ENCODE results near the gene RNF8.
"Not testable (repeated sequence)": the region's sequence is repeated elsewhere in the genome, so short reads cannot be mapped to it uniquely, and the experiment has no call there.

The RNF8 gene

DNA sequence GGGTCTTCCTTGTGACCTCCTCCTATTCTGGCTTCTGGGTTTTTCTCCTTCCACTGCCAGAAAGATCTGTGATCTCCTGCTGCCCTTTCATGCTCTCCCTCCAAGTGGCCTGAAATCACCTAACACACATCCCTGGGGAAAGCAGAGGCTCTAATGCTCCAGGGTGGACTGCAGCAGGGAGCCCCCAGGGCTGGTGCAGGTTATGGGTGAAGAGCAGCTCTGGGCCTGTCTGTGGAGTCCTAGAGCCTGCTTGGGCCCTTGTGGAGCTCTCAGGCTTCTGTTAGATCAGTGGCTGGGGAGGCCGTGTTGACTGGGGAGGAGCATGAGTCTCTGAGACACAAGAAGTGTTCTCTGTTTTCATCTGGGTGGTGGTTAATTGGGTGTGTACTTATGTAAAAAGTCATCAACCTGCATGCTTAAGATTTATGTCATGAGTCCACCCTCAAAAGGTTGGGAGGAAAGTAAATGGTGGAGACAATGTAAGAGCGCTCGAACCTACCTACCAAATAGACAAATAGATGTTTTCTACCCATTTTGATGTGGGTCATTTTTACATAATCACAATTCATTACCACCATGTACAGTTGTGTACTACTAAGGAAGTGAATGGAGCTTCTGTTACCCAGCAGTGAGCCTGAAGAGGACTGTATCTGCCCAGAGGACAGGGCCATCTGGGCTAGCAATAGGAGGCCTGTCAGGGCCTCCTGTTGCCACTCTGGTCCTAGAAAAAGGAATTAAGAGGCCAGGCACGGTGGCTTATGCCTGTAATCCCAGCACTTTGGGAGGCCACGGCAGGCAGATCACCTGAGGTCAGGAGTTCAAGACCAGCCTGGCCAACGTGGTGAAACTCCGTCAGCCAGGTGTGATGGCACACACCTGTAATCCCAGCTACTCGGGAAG is 32.0 kb upstream of the RNF8 start:
- no peak for DNase-seq

DNA sequence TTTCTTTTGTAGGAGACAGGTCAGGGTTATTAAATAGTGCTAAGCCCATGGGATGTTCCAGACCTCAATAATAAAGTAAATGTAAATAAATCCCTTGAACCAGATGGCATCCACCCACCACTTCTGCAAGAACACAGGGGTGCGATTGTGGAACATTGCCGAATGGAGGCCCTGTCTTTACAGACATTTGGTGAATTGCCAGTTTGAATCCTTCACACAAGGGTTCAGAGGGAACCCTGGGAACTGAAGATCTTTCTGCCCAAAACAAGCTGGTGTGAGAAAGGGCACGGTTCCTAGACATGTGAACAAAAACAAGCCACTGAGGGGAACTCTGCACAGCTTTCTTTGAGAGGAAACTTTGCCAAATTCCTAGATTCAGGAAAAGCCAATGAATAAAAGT is 30.2 kb upstream of the RNF8 start:
- DNase-seq: peak in 10 of 56 donors; percentile 8 to 50 (median 33)

DNA sequence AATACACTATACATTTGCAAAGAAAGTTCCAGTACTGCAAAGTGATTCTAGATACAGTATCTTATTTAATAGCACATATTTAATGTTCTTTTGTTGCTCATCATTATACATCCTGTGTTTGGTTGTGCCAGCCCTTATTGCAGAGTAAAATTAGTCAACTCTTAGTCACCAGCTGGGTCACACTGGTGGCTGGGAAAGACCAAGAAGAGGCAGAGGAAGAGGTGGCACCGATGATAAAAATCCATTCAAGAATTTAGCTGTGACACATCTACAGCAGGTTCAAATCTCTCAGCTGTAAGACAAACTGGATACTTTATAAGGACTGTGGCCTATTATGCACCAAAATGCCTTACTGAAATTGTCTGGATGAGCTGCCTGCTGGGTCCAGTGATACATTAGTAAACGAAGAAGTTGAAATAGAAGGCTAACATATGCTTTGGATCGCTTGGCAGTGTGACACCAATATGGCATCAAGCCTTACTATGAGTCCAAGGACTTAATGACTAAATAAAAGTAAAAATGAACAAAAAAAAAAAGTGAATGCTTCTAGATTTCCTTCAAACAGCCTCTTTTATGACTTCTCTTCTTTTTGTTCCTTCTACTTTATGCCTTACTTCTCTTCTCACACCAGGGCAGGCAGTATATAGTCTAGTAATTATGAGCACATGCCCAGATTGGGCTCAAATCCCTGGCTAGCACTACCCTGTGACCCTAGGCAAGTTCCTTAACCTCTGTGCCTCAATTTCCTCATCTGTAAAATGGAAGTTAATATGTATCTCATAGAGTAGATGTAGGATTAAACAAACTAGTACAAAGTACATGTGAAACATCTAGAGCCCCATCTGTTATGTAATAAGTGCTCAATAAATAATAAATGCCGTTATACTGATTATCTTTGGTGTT is 29.4 kb upstream of the RNF8 start:
- DNase-seq: no peak

DNA sequence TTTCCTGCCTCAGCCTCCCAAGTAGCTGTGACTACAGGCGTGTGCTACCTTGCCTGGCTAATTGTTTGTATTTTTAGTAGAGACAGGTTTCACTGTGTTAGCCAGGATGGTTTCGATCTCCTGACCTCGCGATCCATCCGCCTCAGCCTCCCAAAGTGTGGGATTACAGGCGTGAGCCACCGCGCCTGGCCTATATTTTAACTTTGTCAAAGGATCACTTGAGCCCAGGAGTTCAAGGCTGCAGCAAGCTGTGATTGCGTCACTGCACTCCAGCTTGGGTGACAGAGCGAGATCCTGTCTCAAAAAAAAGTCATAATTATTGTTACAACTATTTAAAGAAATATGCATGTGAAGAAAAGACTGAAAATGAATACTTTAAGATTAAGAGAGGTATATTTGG is 23.4 kb upstream of the RNF8 start:
- not testable (repeated sequence) for DNase-seq

DNA sequence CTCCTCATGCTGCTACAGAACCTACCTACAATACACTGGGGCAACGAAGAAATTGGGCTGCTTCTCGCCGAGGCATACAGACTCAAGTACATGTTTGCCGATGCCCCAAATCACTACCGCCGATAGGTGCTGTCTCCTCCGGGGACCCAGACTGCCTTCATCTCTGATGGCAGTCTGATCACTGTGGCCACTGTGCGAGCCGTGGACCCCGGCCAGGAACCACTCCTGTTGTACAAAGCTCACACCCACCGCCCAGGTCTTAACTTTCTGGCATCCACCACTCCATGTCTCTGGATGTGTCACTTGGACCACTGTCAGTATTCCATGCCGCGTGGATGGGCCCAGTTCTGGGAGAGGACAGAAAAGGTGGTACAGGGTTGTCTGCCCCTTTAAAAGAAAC is 22.7 kb upstream of the RNF8 start:
- no peak for DNase-seq

DNA sequence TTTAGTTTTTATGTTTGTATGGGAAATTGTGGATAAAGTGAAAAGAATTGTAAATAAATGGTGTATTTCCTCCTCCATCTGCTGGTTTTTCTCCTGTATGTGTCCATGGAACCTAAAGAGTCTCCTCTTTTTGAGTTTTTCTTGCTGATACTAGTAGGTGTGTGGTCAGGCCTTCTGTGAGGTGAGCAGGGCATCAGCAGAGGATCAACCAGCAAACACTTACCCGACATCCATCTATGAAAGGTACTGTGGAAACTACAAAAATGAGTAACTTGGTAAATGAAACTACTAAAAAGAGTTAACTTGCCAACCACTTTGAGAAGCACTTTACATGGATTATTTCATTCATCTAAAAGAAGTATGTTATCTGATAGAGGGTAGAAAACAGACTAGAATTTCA is 20.9 kb upstream of the RNF8 start:
- DNase-seq: no peak

DNA sequence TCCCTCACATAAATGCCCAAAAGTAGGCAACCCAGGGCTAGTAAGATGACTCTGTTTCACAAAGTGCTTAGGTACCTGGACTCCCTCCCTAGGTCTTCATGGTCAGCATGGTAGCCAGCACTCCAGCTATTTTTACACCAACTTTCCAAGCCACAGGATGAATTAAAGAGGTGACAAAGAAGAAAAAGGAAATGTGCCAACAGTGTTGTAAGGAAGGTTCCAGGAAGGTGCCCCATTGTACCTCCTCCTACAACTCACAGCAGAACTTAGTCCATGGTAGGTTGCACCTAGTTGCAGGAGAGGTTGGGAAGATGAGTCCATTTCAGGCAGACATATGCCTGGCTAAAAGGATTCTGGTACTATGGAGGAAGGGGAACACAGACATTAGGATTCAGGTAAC is 19.7 kb upstream of the RNF8 start:
- DNase-seq: no peak

DNA sequence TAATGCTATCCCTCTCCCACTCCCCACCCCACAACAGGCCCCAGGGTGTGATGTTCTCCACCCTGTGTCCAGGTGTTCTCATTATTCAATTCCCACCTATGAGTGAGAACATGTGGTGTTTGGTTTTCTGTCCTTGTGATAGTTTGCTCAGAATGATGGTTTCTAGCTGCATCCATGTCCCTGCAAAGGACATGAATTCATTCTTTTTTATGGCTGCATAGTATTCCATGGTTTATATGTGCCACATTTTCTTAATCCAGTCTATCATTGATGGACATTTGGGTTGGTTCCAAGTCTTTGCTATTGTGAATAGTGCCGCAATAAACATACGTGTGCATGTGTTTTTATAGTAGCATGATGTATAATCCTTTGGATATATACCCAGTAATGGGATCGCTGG is 15.5 kb upstream of the RNF8 start:
- not testable (repeated sequence) for DNase-seq

DNA sequence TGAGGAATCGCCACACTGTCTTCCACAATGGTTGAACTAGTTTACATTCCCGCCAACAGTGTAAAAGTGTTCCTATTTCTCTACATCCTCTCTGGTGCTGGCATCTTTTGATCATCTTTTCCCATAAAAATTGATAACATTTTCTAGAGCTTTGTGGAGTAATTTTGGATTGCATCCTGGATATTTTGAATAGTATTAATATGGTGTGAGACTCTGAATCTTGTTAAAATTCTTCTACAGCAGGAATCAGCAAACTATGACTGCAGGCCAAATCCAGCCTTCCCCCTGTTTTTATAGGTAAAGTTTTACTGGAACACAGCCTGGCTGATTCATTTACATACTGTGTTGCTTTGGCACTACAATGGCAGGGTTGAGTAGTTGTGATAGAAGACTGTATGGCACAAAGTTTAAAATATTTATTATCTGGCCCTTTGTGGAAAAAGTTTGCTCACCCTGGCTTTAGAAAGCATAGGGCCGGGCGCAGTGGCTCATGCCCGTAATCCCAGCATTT is 15.0 kb upstream of the RNF8 start:
- DNase-seq: no peak

DNA sequence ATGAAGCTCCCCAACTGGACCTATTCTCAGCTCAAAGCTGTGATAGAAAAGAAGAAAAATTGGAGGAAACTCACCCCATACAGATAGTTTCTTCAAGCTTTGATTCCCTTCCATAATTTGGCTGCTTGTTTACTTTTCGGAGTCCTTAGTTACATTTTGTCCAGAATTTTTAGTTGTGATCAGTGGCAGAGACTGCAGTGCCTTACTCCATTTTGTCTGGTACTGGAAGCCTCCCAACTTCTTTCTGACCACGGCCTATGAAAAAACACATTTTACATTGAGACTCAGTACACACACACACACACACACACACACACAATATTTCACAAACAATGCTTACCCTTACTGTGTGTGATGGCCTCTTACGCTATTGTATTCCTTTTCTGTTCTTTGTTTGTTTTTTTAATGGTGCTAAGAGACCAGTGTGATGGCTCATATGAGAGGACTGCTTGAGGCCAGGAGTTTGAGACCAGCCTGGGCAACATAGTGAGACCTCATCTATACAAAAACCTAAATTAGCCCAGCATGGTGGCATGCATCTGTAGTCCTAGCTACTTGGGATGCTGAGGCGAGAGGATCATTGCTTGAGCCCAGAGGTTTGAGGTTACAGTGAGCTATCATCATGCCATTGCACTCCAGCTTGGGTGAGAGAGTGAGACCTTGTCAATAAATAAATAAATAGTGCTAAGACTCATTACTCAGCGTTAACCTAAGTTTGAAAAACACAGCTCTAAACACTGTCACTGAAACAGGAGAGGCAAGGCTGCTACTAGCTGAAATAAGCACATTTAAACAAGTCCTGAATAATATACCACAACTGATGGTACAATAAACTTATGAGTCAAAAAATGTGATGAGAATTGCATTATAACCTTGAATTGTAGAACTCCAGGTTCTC is 13.8 kb upstream of the RNF8 start:
- no peak for DNase-seq

DNA sequence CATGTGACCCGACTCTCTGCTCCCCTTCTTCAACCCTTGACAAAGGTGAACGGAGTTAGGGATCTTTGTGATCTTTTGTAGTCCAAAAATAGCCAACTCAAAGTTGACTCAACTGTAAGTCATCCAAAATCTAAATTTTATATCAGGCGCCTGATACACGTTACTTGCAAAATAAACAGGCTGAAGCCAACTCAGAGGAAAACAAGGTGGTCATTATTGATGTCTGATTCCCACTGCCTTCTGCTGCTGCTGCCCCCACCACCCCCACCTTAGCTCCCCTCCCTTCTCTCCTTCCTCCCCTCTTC is 13.2 kb upstream of the RNF8 start:
- DNase-seq: no peak

DNA sequence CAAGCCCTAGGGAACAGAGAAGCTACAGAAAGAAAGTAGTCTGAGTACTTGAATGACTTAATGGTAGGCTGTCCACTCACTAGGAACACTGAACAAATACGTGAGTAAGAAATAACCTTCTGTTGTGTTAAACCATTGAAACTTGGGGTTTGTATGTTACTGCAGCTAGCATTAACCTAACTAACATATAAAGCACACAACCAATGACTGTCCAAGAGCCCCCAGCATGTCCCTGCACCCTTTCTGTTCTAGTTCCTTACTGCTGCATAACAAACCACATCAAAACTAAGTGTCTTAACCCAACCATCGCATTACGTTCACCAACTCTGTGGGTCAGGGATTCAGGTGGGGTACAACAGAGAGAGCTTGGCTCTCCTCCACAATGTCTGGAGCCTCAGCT is 10.5 kb upstream of the RNF8 start:
- no peak for DNase-seq

DNA sequence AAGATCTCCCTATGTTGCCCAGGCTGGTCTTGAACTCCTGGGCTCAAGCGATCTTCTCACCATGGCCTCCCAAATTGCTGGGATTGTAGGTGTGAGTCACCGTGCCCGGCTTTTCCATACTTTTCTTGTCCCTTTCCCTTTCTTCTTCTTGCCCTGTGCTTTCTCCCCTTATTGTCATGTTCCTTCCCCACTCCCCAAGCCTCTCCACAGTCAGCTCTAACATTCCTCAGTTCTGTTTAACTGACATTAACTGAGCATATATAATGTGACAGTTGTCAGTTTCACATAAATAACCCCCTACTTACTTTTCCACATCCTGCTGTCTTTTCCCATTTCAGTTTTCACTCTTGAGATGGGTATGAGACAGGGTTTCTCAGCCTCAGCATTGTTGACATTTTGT is 9.5 kb upstream of the RNF8 start:
- no peak for DNase-seq

DNA sequence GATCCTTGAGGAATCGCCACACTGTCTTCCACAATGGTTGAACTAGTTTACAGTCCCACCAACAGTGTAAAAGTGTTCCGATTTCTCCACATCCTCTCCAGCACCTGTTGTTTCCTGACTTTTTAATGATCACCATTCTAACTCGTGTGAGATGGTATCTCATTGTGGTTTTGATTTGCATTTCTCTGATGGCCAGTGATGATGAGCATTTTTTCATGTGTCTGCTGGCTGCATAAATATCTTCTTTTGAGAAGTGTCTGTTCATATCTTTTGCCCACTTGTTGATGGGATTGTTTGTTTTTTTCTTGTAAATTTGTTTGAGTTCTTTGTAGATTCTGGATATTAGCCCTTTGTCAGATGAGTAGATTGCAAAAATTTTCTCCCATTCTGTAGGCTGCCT is 8.0 kb upstream of the RNF8 start:
- not testable (repeated sequence) for DNase-seq

DNA sequence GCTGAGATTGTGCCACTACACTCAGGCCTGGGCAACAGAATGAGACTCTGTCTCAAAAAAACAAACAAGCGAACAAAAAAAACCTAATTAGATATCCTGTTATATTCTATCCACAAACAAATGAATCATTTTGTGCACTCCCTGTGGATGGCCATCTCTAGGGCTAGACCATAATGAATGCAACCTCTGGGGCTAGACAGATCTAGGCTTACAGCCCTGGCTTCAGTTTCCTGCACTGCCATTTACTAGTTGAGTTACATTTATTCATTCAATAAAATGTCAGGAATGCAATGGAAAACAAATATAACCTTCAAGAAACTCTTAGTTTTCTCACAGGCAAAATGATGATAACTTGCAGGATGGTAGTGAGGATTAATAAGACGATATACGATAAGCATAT is 6.6 kb upstream of the RNF8 start:
- no peak for DNase-seq

DNA sequence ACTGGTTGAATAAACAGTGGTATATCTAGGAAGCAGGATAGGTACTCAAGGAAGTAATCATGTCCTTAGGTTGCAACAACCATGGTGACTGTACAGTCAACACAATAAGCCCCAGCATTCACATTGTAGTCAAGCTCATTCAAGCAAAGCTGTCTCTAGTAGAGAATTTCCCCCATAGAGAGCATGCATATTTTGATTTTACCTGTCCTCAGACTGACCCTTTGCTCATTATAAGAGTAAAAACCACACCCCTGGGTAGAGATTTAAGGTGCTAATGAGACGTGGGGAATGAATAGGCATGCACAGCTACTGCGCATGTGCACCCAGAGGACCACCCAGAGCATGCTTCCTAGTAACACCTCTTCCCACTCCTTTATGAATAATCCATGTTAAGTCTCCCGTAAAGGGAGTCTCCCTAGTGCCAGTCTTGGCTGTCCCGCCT is 6.1 kb upstream of the RNF8 start:
- no peak for DNase-seq

DNA sequence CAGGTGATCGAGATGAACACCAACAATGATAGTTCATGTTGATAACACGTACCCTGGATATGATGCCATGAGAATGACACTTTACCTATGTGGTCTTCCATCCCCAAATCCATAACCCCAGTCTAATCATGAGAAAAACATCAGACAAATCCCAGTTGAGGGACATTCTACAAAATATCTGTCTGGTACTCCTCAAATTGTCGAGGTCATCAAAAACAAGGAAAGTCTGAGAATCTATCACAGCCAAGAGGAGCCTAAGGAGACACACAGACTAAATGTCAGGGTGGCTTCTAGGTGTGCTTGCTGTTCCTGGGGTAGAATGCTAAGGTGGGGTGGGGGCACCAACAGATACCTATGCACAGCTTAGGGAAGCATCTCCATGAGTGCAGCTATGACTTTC is 2.8 kb upstream of the RNF8 start:
- DNase-seq: no peak

DNA sequence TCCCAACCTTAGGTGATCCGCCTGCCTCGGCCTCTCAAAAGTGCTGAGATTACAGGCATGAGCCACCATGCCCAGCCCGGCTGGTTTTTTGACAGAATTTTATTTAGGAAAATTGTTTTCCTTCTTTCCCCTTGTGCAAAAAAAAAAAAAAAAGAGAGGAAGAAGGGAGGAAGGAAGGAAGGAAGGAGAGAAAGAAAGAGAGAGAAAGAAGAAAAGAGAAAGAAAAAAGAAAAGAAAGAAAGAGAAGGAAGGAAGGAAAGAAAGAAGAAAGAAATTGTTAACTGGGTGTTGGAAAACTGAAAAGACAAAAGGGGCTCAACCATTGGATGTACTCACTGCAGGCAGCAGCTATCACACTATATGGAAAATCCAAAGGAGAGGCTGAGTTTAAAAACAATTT is 1.4 kb upstream of the RNF8 start:
- no peak for DNase-seq

DNA sequence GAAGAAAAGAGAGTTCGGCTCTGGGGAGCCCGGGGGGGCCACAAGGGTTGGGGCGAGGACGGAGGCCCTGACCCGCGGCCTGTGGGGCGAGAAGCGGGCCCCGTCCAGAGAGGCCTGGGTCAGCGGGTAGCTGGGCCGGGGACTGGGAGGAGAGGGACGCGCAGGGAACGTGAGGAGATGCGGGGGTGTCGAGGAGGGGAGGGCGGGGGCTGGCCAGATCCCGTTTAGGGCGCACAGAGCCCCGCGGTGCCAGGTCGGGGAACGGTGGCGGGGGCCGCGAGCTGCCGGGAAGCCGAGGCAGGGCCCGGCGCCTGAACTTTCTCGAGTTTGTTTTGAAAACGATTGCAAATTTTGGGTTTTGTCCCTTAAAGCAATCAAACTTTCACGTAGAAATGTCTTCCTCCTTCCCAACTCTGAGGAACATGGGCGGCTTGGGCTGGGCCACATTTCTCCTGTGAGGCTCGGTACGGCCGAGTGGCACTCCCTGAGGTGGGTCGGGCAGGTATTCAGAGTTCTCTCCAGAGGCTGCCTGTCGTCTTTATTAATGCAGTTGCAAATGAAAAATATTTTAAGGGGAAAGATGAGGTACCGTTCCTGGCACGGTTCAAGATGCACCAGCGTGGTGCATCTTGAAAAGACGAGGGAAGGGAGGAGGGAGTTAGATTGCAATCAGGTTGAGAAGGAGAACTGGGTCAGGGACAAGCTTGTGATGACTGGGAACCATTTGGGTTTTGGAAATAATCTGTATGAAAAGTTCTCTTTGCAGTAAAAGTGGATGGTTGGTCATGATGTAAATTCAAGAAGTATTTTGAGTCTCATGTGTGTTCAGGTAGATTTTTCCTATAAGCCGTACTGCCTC is 972 bp downstream of the RNF8 start:
- DNase-seq: peak in 13 of 56 donors; percentile 9 to 42 (median 24)

DNA sequence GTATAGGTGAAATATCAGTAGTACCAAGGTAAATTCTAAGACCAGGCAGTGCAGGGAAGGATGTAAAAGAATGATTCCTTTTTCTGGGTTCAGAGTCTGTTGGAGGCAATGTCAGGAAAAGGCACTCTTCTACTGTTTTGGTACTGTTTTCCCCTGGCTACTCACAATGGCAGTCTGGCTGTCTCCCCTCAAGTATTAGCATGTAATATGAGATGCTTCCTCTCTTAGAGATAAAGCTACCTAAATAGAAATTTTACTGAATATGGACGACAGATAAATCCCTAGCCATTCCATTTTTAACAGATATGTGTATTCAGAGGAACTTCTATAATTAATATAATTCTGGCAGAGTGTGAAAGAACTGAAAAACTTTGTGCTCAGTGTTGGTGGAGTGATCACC is 3.5 kb downstream of the RNF8 start:
- DNase-seq: no peak
